GM21737 (cell line): ENCODE results near the gene CCBE1.

Experiments
- ATAC-seq: cut with Tn5 transposase; IDR thresholded peaks from one replicate; pipeline ENCODE4 v1.9.1; 2021; ENCODE audit warnings: mild to moderate bottlenecking, moderate library complexity; ENCODE audit not compliant: unreplicated experiment

Gene CCBE1

GRCh38 chr18:59509481-59510442, 187.5 kb downstream of the CCBE1 start:
- no peak for ATAC-seq

- no peak for ATAC-seq
These were observed 191.9 kb downstream of the CCBE1 start for GRCh38 chr18:59505356-59505755.

DNA sequence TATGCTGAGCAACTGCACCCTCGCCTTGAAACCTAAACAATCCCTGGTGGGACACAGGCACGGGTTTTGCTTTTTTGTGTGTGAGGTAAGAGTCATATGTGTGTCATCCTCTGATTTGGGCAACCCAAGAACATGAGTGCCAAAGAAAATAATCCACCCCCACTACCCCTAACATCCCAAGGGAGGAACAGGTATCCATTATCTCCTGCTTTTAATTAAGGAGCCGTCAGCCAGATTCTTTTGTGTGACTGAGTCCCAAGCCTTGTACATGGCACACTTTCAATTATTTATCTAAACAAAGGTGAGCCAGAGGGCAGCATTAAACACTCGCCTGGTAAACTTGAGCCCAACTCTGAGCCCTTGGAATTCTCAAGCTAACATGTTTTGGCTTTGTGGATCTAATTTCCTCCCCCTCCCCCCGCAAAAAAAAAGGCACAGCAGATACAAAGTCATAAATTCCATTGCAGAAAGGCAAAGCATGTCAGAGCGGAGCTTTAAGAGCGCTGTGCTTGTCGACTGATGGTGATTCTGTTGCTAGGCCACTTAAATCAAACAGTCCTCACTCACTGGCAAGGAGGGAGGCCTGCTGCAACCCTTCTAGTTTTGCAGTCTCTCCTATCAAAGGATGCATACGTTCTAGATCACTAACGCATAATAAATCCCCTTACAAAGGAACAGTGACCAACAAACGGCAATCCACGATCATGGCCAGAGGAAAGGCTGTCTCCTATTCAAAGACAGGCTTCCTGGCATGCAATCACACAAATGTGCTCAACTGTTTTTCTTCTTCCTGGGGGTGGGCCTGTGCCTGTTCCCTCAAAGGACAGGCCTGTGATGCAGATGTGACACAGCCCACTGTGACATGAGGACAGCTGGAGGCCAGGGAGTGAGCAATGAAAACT, 194.7 kb downstream of the CCBE1 start:
- no peak for ATAC-seq

DNA sequence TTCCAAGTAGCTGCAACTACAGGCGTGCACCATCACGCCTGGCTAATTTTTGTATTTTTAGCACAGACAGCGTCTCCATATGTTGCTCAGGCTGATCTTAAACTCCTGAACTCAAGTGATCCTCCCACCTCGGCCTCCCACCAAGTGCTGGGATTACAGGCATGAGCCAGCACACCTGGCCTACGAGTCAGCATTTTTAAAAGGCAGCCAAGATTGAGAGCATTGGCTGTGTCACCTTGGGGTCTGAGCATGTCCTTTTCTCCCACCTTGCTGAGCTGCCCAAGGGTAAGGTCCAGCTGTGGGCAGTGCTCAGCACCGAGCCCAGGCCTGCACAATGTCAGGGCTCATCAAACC, 195.3 kb downstream of the CCBE1 start:
- no peak for ATAC-seq

GRCh38 chr18:59500765-59501164, 196.5 kb downstream of the CCBE1 start:
- no peak for ATAC-seq

- no peak for ATAC-seq
These were observed 198.6 kb downstream of the CCBE1 start for GRCh38 chr18:59498506-59499086.

GRCh38 chr18:59492756-59493421, 204.3 kb downstream of the CCBE1 start:
- no peak for ATAC-seq

DNA sequence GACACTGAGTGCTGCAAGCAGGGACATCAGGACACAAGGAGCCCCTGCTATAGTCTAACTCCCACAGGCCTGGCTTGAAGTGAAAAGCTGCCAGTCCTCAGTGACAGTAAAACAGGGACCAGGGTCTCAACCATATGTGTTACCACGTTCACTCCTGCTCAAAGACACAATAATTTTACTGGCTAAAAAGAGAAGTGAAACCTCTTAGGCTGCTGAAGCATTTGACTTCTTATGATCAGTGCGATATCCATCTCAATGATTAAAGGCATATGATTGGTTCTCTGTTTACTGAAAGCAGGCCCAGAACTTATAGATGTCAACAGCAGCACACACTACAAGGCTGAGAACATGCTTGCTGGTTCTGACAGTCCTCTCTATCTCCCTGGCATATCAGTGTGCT, 208.3 kb downstream of the CCBE1 start:
- ATAC-seq, result peak; percentile 52

DNA sequence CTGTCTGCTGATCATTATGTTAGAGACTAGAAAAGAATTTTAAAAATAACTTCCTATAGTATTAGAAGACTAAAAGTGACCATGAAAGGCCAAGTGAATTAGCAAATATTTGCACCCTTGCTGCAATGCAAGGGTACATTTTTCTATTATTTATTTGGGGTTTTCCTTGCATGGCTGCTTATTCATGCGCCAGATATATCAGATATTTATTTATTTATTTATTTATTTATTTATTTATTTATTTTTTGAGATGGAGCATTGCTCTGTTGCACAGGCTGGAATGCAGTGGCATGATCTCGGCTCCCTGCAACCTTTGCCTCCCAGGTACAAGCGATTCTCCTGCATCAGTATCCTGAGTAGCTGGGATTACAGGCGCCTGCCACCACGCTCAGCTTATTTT, 211.8 kb downstream of the CCBE1 start:
- ATAC-seq, result no peak

- ATAC-seq, result no peak
These were observed 212.5 kb downstream of the CCBE1 start for GRCh38 chr18:59484561-59485328.

GRCh38 chr18:59484131-59484530, 213.1 kb downstream of the CCBE1 start:
- no peak for ATAC-seq

DNA sequence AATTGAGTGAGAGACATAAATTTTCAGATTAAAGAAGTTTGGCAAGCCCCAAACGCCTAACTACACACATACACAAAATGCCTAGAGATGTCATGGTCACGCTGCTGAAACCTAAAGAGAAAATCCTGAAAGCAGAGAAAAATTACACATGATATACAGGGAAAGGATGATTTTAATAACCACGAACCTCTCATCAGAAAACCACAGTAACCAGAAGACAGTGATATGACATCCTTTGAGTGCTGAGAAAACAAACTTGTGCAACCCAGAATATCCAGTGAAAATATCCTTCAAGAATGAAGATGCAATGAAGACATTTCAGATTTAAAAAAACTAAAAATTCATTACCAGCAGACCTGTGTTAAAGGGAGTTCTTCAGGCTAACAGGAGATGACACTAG, 215.8 kb downstream of the CCBE1 start:
- no peak for ATAC-seq

GRCh38 chr18:59479776-59480175, 217.4 kb downstream of the CCBE1 start:
- no peak for ATAC-seq

- no peak for ATAC-seq
These were observed 218.6 kb downstream of the CCBE1 start for GRCh38 chr18:59478591-59478990.

- ATAC-seq, result no peak
These were observed 219.4 kb downstream of the CCBE1 start for GRCh38 chr18:59477849-59478248.

DNA sequence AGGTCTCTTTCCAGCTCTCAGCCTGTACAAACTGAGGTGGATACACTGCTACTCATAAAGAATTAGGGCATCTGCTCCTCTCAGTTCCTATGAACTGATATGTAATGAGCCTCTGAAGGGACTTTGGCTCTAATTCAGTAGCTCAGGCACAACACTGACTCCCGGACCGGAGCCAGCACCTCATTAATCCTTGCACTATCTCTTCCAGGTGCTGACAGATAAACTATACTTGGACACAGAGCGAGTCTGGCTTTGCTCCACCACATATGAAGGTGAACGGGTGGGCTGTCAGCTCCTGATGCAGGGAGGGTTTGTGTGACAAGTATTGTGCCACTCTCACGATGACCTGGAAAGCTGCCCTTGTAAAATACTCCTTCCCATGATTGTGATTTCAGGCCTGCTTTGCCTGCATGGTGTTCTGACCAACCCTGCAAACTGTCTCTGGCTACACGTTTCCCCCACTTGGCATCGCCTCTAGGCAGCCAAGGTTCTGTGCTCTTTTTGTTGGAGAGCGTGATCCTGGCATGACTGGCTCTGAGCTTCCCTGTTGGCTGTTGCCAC, 226.6 kb downstream of the CCBE1 start:
- ATAC-seq, result no peak

DNA sequence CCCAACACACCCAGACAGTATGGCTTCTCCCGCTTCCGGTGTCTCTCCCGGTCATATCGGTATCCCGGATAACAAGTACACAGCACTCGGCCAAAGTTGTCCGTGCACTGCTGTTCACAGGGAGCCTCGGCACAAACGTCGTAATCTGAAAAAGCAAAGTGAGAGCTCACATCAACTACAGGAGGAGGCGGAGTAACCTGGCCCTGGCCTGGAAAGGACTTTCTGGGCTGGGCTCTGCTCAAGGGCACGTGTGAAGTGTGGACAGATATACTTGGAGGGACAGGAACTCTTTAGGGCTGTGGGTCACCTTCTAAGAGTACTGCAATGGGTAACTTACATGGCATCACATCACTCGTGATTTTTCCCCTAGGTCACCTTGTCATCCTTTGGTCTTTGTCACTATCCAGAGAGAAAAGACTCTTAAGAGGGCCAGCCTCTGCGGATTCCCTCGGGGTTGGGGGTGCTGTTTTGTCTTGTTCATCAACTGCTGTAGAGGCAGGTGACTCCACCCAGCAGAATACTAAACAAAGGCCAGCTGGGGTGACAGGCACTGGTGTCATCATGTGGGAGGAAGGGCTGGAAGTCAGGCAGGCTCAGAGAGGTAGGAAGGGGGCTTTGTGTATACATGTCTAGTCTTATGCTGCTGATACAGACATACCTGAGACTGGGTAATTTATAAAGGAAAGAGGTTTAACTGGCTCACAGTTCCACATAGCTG, 227.6 kb downstream of the CCBE1 start:
- ATAC-seq, result no peak

DNA sequence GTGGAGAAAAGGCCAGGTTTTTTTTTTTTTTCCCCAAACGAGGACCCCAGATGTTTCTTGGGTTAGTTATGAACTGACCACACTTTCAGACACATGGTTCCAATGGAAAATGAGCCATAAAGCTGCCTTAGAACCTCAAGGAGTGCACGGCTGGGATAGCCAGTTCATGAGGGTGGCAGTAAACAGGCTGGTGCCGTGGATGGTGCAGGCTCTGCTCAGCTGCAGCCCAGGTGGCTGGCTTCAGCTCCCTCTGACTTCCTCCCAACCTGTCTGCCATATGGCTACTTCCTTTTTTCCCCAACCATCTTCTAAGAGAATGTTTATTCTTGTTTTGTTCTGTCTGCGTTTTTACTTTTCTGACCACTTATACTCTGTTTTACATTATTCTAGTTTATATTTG, 228.4 kb downstream of the CCBE1 start:
- no peak for ATAC-seq

DNA sequence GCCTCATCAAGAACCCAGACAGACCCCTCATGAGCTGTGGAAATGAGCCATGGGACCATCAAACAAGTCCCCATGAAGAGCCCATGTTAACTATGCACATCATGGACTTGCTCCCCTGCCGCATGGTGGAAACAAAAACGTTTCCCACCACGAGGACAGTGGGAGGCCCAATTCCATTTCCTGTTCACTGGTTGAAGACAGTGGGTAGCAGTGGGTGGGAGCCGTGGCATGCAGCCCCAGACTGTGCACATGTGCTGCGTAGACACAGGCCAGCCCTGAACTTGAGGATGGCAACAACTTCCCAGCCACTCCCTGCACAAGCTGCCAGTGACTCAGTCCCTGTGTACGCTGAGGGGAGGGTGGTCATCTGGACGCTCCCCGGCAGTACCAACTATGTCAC, 229.7 kb downstream of the CCBE1 start:
- ATAC-seq, result no peak
